ENCODE measurements around the gene FYN.

GRCh38 chr6:111870742-111871064, 2.5 kb downstream of the FYN start:
- no peak for TF ChIP-seq ZNF562 (CRISPR knock-in tag; IDR thresholded peaks at IDR 0.05; ENCODE audit: borderline replicate concordance)
- TF ChIP-seq SOX6 (IDR thresholded peaks at IDR 0.05), result no peak
- TF ChIP-seq SOX6 (CRISPR knock-in tag; IDR thresholded peaks at IDR 0.05), result no peak; the same call in 1 of the 2 replicates

Measured in HepG2 (cell line).